ENCODE data around the gene N4BP3. TPM values are rescaled to one million over a fixed set of nuclear protein-coding genes. Genes with fewer than 3 reads are reported as not detected.

The N4BP3 gene
- total and polyA plus RNA-seq, 2 of the 13 experiments (the other 11 are each of a cell fraction or from before 2014, with no cell fraction given): 0.13 TPM; not detected in 1

DNA sequence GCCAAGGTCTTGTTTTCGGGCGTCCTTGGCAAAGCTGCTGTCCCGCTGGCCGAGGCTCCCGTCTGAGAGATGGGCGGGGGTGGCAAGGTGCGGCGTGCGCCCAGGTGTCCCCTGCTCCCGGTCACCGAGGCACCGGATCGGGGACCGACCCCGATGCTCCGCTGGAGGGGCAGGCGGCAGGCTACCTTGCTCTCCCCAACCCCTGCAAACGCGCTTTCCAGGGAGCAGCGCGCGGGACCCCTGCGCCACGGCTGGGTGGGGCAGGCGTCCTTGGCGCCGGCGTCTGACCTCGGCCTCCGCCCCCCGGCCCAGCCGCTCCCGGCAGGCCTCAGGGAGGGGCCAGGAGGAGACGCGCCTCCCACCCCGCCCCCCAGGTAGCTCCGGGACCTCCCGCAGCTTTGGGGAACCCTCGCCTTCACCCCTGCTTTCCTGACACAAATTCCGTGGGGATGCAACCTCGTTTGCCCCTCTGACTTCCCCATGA is 551 bp downstream of the N4BP3 start:
- FAIRE-seq: no peak
- ChIA-PET POLR2A (no interaction called here), CTCF (ENCODE audit: low intra/inter-chr PET ratio, low total read pairs) (no interaction called here)
- Histone ChIP-seq H3K27ac (ENCODE audit: extremely low read length, insufficient read depth, low read length) (no peak overlapping the region), H2AFZ (ENCODE audit: low read length) (no peak overlapping the region), H3K9ac (ENCODE audit: insufficient read depth, low read depth, low read length) (no peak overlapping the region), H3K4me3 (replicated peaks in 1 of 3; ENCODE audit: insufficient read depth in 1 of 3, low read depth in 2 of 3, low read length in 3 of 3) (peak overlapping the region in 2 of 3 experiments; percentile 26 to 46; a peak in 3 of 6 replicates), H3K4me1 (ENCODE audit: insufficient read depth, low read length) (peaks cover 15% of the 10 kb centered on the region), H3K4me2 (ENCODE audit: low read depth, low read length) (no peak overlapping the region), H3K36me3 (replicated peaks in 1 of 2; ENCODE audit: control insufficient read depth in 1 of 2, insufficient read depth in 2 of 2, low read length in 2 of 2) (no peaks in the 10 kb centered on the region), H4K20me1 (ENCODE audit: insufficient read depth, low read length) (no peaks in the 10 kb centered on the region), H3K79me2 (ENCODE audit: insufficient read depth, low read length) (no peaks in the 10 kb centered on the region), H3K9me3 (ENCODE audit: low read length) (no peaks in the 10 kb centered on the region), H3K27me3 (ENCODE audit: control insufficient read depth in 1 of 2, insufficient read depth in 2 of 2, low read length in 2 of 2) (peaks cover 8 to 66% of the 10 kb centered on the region in 2 experiments)
- intact Hi-C loops (cut with micrococcal nuclease; ENCODE audit: unreplicated experiment): no loop called here
- in situ Hi-C loops (cut with HindIII; ENCODE audit: extremely low pct_ligation_motif_present, low pct_unique_long_range_greater_than_20kb): no loop called here
- no peak for DNase-seq (ENCODE audit: low spot score)
- WGBS (ENCODE audit: low lambda C conversion rate): 24% methylated on average over 7 of the region's 41 CpGs
- BruUV-seq (replicated peaks): no TSS peak
- ATAC-seq: no peak
- TF ChIP-seq DNMT3B (CRISPR knock-in tag; conservative IDR thresholded peaks at IDR 0.05) (no peak), TCF7L2 (IDR thresholded peaks at IDR 0.05; ENCODE audit: low read depth, low read length) (no peak), HNRNPH1 (optimal IDR thresholded peaks at IDR 0.05; ENCODE audit: low read depth, low read length) (no peak), ZNF598 (CRISPR knock-in tag; IDR thresholded peaks at IDR 0.05; ENCODE audit: borderline replicate concordance) (no peak), SNRNP70 (IDR thresholded peaks at IDR 0.05; ENCODE audit: low read depth, low read length) (no peak), AGO1 (IDR thresholded peaks at IDR 0.05; ENCODE audit: low read depth, low read length, poor library complexity, severe bottlenecking) (no peak), RXRA (CRISPR knock-in tag; IDR thresholded peaks at IDR 0.05) (no peak), EZH2 (conservative IDR thresholded peaks at IDR 0.05; ENCODE audit: low read depth, low read length) (no peak), TSC22D2 (CRISPR knock-in tag; IDR thresholded peaks at IDR 0.05; ENCODE audit: borderline replicate concordance) (no peak), SATB2 (CRISPR knock-in tag; IDR thresholded peaks at IDR 0.05) (no peak), ZNF549 (CRISPR knock-in tag; IDR thresholded peaks at IDR 0.05) (no peak), TOE1 (CRISPR knock-in tag; IDR thresholded peaks at IDR 0.05) (no peak)
- TF ChIP-seq, protein P1, sequence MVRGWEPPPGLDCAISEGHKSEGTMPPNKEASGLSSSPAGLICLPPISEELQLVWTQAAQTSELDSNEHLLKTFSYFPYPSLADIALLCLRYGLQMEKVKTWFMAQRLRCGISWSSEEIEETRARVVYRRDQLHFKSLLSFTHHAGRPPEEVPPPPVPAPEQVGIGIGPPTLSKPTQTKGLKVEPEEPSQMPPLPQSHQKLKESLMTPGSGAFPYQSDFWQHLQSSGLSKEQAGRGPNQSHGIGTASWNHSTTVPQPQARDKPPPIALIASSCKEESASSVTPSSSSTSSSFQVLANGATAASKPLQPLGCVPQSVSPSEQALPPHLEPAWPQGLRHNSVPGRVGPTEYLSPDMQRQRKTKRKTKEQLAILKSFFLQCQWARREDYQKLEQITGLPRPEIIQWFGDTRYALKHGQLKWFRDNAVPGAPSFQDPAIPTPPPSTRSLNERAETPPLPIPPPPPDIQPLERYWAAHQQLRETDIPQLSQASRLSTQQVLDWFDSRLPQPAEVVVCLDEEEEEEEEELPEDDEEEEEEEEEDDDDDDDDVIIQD (CRISPR knock-in tag; IDR thresholded peaks at IDR 0.05; ENCODE audit: low read depth): no peak
- TF ChIP-seq, protein P2, sequence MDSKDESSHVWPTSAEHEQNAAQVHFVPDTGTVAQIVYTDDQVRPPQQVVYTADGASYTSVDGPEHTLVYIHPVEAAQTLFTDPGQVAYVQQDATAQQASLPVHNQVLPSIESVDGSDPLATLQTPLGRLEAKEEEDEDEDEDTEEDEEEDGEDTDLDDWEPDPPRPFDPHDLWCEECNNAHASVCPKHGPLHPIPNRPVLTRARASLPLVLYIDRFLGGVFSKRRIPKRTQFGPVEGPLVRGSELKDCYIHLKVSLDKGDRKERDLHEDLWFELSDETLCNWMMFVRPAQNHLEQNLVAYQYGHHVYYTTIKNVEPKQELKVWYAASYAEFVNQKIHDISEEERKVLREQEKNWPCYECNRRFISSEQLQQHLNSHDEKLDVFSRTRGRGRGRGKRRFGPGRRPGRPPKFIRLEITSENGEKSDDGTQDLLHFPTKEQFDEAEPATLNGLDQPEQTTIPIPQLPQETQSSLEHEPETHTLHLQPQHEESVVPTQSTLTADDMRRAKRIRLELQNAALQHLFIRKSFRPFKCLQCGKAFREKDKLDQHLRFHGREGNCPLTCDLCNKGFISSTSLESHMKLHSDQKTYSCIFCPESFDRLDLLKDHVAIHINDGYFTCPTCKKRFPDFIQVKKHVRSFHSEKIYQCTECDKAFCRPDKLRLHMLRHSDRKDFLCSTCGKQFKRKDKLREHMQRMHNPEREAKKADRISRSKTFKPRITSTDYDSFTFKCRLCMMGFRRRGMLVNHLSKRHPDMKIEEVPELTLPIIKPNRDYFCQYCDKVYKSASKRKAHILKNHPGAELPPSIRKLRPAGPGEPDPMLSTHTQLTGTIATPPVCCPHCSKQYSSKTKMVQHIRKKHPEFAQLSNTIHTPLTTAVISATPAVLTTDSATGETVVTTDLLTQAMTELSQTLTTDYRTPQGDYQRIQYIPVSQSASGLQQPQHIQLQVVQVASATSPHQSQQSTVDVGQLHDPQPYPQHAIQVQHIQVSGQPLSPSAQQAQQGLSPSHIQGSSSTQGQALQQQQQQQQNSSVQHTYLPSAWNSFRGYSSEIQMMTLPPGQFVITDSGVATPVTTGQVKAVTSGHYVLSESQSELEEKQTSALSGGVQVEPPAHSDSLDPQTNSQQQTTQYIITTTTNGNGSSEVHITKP (CRISPR knock-in tag; IDR thresholded peaks at IDR 0.05; ENCODE audit: low read depth): no peak
- TF ChIP-seq, protein P3, sequence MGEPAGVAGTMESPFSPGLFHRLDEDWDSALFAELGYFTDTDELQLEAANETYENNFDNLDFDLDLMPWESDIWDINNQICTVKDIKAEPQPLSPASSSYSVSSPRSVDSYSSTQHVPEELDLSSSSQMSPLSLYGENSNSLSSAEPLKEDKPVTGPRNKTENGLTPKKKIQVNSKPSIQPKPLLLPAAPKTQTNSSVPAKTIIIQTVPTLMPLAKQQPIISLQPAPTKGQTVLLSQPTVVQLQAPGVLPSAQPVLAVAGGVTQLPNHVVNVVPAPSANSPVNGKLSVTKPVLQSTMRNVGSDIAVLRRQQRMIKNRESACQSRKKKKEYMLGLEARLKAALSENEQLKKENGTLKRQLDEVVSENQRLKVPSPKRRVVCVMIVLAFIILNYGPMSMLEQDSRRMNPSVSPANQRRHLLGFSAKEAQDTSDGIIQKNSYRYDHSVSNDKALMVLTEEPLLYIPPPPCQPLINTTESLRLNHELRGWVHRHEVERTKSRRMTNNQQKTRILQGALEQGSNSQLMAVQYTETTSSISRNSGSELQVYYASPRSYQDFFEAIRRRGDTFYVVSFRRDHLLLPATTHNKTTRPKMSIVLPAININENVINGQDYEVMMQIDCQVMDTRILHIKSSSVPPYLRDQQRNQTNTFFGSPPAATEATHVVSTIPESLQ (CRISPR knock-in tag; conservative IDR thresholded peaks at IDR 0.05): no peak
